GM12878 (cell line): ENCODE measurements around the gene LAMB4. TPM values are rescaled to one million over a fixed set of nuclear protein-coding genes. Genes with fewer than 3 reads are reported as not detected.

ENCODE experiments used
- ATAC-seq: fragments of 200-7000 bp; cut with Tn5 transposase; 3 replicates; pipeline ENCODE4 v1.9.1; 2020; ENCODE audit warnings: mild to moderate bottlenecking, moderate library complexity
- BruUV-seq: library from RNA; stranded (reverse); fragments of 400-500 nt; replicated peaks from 2 replicates; lab custom pipeline; 2021; lab: Mats Ljungman, UMichigan
- CTCF ChIA-PET: fragments of 300-600 bp; sonication (Branson Sonifier 250); formaldehyde crosslinking; extraction: SDS; loops from one replicate; lab custom pipeline; 2021; ENCODE audit warnings: inconsistent platforms; lab: Yijun Ruan, JAX
- POLR2A ChIA-PET: fragments of 350-600 bp; formaldehyde crosslinking; extraction: SDS; loops from one replicate; lab custom pipeline; 2021; ENCODE audit warnings: inconsistent platforms; lab: Charles Lee
- RAD21 ChIA-PET: fragments of 300-600 bp; sonication (Branson Sonifier 250); formaldehyde crosslinking; loops from one replicate; lab custom pipeline; 2023; ENCODE audit warnings: antibody characterized with exemption; ENCODE audit not compliant: unreplicated experiment; lab: Charles Lee
- SMC1A ChIA-PET: fragments of 300-600 bp; sonication (Branson Sonifier 250); formaldehyde crosslinking; loops from one replicate; lab custom pipeline; 2023; ENCODE audit not compliant: unreplicated experiment, uncharacterized antibody; lab: Charles Lee
- DNase-seq: peaks from one replicate; pipeline ENCODE4 v3.0.0-alpha.2; 2011; ENCODE audit warnings: low read depth, low spot score
- FAIRE-seq: peaks from 3 replicates; lab custom pipeline; 2011; peaks lifted over from hg19 to GRCh38; lab: Jason Lieb, UNC
- H2AFZ ChIP-seq: 2 replicates; pipeline ENCODE4 v1.6.0; 2011; ENCODE audit warnings: low read depth, low read length, control low read depth; ENCODE audit not compliant: control insufficient read depth
- H3K27ac ChIP-seq: 2 replicates; pipeline ENCODE4 v1.5.1; 2011; ENCODE audit warnings: control low read depth; ENCODE audit not compliant: control insufficient read depth, insufficient read depth
- H3K27me3 ChIP-seq, 2 experiments: replicated peaks in 1 of 2; 2 replicates each; pipeline versions ENCODE4 v1.6.0 to v1.6.1; 2011; ENCODE audit warnings: low read length in 1 of 2; ENCODE audit not compliant: control insufficient read depth in 2 of 2, insufficient read depth in 2 of 2
- H3K36me3 ChIP-seq, 2 experiments: 2 replicates each; pipeline ENCODE4 v1.5.1; 2011; ENCODE audit warnings: low read length in 1 of 2; ENCODE audit not compliant: control insufficient read depth in 2 of 2, insufficient read depth in 2 of 2
- H3K4me1 ChIP-seq: 2 replicates; pipeline ENCODE4 v1.6.1; 2011; ENCODE audit warnings: mild to moderate bottlenecking, low read length, moderate library complexity, mixed read lengths; ENCODE audit not compliant: control insufficient read depth, insufficient read depth
- H3K4me2 ChIP-seq: 2 replicates; pipeline ENCODE4 v1.6.0; 2011; ENCODE audit warnings: control low read depth; ENCODE audit not compliant: control insufficient read depth, insufficient read depth
- H3K4me3 ChIP-seq: fragments of 200-600 bp; sonication (generic); 2 replicates; pipeline ENCODE4 v1.5.1; 2016
- H3K79me2 ChIP-seq: 2 replicates; pipeline ENCODE4 v1.6.0; 2011; ENCODE audit warnings: low read length; ENCODE audit not compliant: control insufficient read depth, insufficient read depth
- H3K9ac ChIP-seq: 2 replicates; pipeline ENCODE4 v1.8.0; 2011; ENCODE audit warnings: low read length, control low read depth, mixed read lengths; ENCODE audit not compliant: control insufficient read depth, insufficient read depth
- H3K9me3 ChIP-seq: replicated peaks from 3 replicates; pipeline ENCODE4 v1.5.1; 2011; ENCODE audit warnings: mild to moderate bottlenecking, low read length; ENCODE audit not compliant: control insufficient read depth, insufficient read depth
- H4K20me1 ChIP-seq: 2 replicates; pipeline ENCODE4 v1.6.0; 2011; ENCODE audit not compliant: control insufficient read depth, insufficient read depth
- ASH2L ChIP-seq: fragments of 300-600, 200-600 bp; sonication (generic); IDR thresholded peaks from 2 replicates; pipeline ENCODE4 v1.6.1; 2017; ENCODE audit warnings: low read depth, mild to moderate bottlenecking, borderline replicate concordance
- BMI1 ChIP-seq: fragments of 450-650 bp; IDR thresholded peaks from 2 replicates; pipeline ENCODE4 v1.6.1; 2016; ENCODE audit warnings: mild to moderate bottlenecking, moderate library complexity, borderline replicate concordance
- E4F1 ChIP-seq: fragments of 450-650 bp; IDR thresholded peaks from 2 replicates; pipeline ENCODE4 v1.6.1; 2018; ENCODE audit warnings: borderline replicate concordance, mild to moderate bottlenecking; ENCODE audit not compliant: partially characterized antibody
- KAT2A ChIP-seq: conservative IDR thresholded peaks from 2 replicates; pipeline ENCODE4 v1.6.1; 2011; ENCODE audit warnings: low read depth, low read length; ENCODE audit not compliant: control insufficient read depth
- MYC ChIP-seq: IDR thresholded peaks from 2 replicates; pipeline ENCODE4 v1.6.1; 2011; ENCODE audit warnings: mild to moderate bottlenecking, low read length, moderate library complexity, inconsistent platforms; ENCODE audit not compliant: insufficient read depth, insufficient replicate concordance, insufficient read length, severe bottlenecking
- RELA ChIP-seq: fragments of 450-650 bp; IDR thresholded peaks from 2 replicates; pipeline ENCODE4 v1.8.0; 2014; ENCODE audit warnings: borderline replicate concordance; ENCODE audit not compliant: partially characterized antibody
- SMC3 ChIP-seq: IDR thresholded peaks from 2 replicates; pipeline ENCODE4 v1.6.1; 2011; ENCODE audit warnings: low read length, improper control_type of control experiment, borderline replicate concordance
- SUZ12 ChIP-seq: fragments of 200-600 bp; sonication (generic); IDR thresholded peaks from one replicate; pipeline ENCODE4 v1.6.1; 2018; ENCODE audit warnings: antibody characterized with exemption, mild to moderate bottlenecking; ENCODE audit not compliant: unreplicated experiment
- TCF7 ChIP-seq: IDR thresholded peaks from 2 replicates; pipeline ENCODE4 v1.6.1; 2014; ENCODE audit warnings: antibody characterized with exemption, borderline replicate concordance
- USF1 ChIP-seq: IDR thresholded peaks from 2 replicates; pipeline ENCODE4 v1.6.1; 2011; ENCODE audit warnings: borderline replicate concordance, low read depth, mild to moderate bottlenecking, moderate library complexity, mixed read lengths, low read length; ENCODE audit not compliant: insufficient read depth; ENCODE audit errors: extremely low read length
- ZBED1 ChIP-seq: IDR thresholded peaks from 2 replicates; pipeline ENCODE4 v1.6.1; 2016; ENCODE audit warnings: borderline replicate concordance
- ZNF274 ChIP-seq: IDR thresholded peaks from one replicate; pipeline ENCODE4 v1.8.0; 2011; ENCODE audit not compliant: insufficient read length, insufficient read depth
- WGBS: methylation state at CpG from one replicate; pipeline ENCODE4 v1.1.6; 2016; ENCODE audit warnings: low lambda C conversion rate; ENCODE audit not compliant: insufficient replicate concordance, insufficient coverage; ENCODE audit errors: missing lambda C conversion rate; 5-methylcytosine and 5-hydroxymethylcytosine counted together
- in situ Hi-C: fragments of 300-500 bp; cut with MboI; formaldehyde crosslinking; loops from 9 replicates; pipeline ENCODE4 v1.14.3; 2018; ENCODE audit warnings: mixed read lengths
- intact Hi-C: fragments of 100-400 bp; cut with micrococcal nuclease; formaldehyde crosslinking; loops from one replicate; pipeline ENCODE4 v1.14.2; 2022; ENCODE audit not compliant: unreplicated experiment
- polyA plus RNA-seq, 11 experiments: library from polyadenylated mRNA; depleted of rRNA in 4 of 11; unstranded in 6 of 11; stranded (reverse) in 5 of 11; fragments of >200 nt; fragmentation: Nextera tagmentation in 4 of 11; fragmentation: Illumina TruSeq in 1 of 11; extraction: Ambion mirVana in 4 of 11; extraction: Trizol in 1 of 11; gene quantifications; 1 replicate in 1 of 11; 2 replicates in 10 of 11; pipeline versions ENCODE4 v1.2.1 to v1.2.3, GENCODE V29; 2011 to 2016; ENCODE audit warnings: inconsistent platforms in 2 of 11, missing spikeins in 2 of 11, low read depth in 1 of 11
- total RNA-seq, 4 experiments: library from RNA; depleted of rRNA in 3 of 4; stranded (reverse); fragments of >200 nt in 3 of 4; fragmentation: Illumina TruSeq in 1 of 4; extraction: Trizol in 1 of 4; gene quantifications; 2 replicates each; pipeline versions ENCODE4 v1.2.1 to v1.2.3, GENCODE V29; 2013 to 2021
- TF ChIP-seq, protein P1 (sequence below): fragments of 450-650 bp; IDR thresholded peaks from 2 replicates; pipeline ENCODE4 v1.6.1; 2017; ENCODE audit warnings: low read depth, mild to moderate bottlenecking, moderate library complexity

The LAMB4 gene
- total and polyA plus RNA-seq, 10 of the 15 experiments (the other 5 are each of a cell fraction or from before 2014, with no cell fraction given) = 0.04 to 0.06 TPM; not detected in 8

DNA sequence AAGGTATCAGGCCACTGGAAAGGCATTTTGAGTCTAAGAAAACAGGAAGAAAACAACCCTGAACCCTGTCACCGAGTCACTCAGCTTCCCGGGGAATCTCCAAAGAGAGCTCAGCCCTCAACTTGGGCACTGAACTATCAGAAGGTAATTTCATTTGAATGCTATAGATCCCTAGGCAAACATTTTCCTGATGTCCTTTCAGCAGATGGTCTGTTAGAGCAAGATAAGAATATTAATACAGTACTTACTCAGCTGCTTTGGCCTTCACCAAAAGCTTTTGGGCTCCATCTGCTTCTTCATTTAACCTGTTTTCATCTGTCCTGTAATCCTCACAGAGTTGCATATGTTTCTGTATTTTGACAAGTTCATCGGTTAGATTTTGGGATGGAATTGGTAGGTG, 93.0 kb downstream of the LAMB4 start:
- no peak overlapping the region for H3K27ac ChIP-seq
- no peaks in the 10 kb centered on the region; a peak in 2 of 4 replicates for H3K27me3 ChIP-seq
- H3K4me1 ChIP-seq = no peaks in the 10 kb centered on the region
- no peak overlapping the region for H2AFZ ChIP-seq
- FAIRE-seq (no peak), DNase-seq (no peak), ATAC-seq (no peak)
- ChIA-PET RAD21 (no interaction called here), POLR2A (no interaction called here), CTCF (no interaction called here), SMC1A (interaction anchor here (0.6 kb wide), 1 partner anchor 1241 kb away, joined by 3 read pairs; no protein-coding TSS in a partner anchor)
- intact Hi-C loops (no loop called here), in situ Hi-C loops (no loop called here)
- H4K20me1 ChIP-seq = no peaks in the 10 kb centered on the region
- no TSS peak for BruUV-seq
- no peak overlapping the region for H3K9ac ChIP-seq
- H3K9me3 ChIP-seq = no peaks in the 10 kb centered on the region
- TF ChIP-seq RELA (no peak), ASH2L (no peak), ZNF274 (no peak), BMI1 (no peak), ZBED1 (no peak)
- TF ChIP-seq, protein P1, sequence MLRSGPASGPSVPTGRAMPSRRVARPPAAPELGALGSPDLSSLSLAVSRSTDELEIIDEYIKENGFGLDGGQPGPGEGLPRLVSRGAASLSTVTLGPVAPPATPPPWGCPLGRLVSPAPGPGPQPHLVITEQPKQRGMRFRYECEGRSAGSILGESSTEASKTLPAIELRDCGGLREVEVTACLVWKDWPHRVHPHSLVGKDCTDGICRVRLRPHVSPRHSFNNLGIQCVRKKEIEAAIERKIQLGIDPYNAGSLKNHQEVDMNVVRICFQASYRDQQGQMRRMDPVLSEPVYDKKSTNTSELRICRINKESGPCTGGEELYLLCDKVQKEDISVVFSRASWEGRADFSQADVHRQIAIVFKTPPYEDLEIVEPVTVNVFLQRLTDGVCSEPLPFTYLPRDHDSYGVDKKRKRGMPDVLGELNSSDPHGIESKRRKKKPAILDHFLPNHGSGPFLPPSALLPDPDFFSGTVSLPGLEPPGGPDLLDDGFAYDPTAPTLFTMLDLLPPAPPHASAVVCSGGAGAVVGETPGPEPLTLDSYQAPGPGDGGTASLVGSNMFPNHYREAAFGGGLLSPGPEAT = no peak
- no peak overlapping the region for H3K4me3 ChIP-seq
- 63% methylated on average over 3 of the region's 3 CpGs for WGBS
- H3K4me2 ChIP-seq = no peak overlapping the region
- H3K79me2 ChIP-seq = no peaks in the 10 kb centered on the region
- H3K36me3 ChIP-seq = no peaks in the 10 kb centered on the region

GRCh38 chr7:108034586-108034985, 95.6 kb downstream of the LAMB4 start:
- Histone ChIP-seq H2AFZ (no peak overlapping the region), H3K9ac (no peak overlapping the region), H4K20me1 (no peaks in the 10 kb centered on the region), H3K27me3 (peaks cover 0 to 3% of the 10 kb centered on the region in 2 experiments; a peak in 2 of 4 replicates), H3K4me2 (no peak overlapping the region), H3K4me1 (no peaks in the 10 kb centered on the region), H3K9me3 (no peaks in the 10 kb centered on the region), H3K4me3 (no peak overlapping the region), H3K27ac (no peak overlapping the region), H3K79me2 (no peaks in the 10 kb centered on the region), H3K36me3 (no peaks in the 10 kb centered on the region)
- POLR2A ChIA-PET = no interaction called here
- BruUV-seq = no TSS peak
- RAD21 ChIA-PET = no interaction called here
- intact Hi-C loops = no loop called here
- SMC1A ChIA-PET = no interaction called here
- CTCF ChIA-PET = interaction anchor here (1.6 kb wide), 1 partner anchor 12 kb away, joined by 3 read pairs; no protein-coding TSS in a partner anchor
- 50% methylated on average over 2 of the region's 2 CpGs for WGBS
- FAIRE-seq = no peak
- no peak for ATAC-seq
- no peak for DNase-seq
- in situ Hi-C loops = no loop called here
- no peak for TF ChIP-seq SMC3
- TF ChIP-seq USF1 = no peak
- no peak for TF ChIP-seq E4F1
- TF ChIP-seq TCF7 = no peak
- no peak for TF ChIP-seq KAT2A
- TF ChIP-seq SUZ12 = no peak
- TF ChIP-seq MYC = no peak
